Measurements from ENCODE around the gene ACP7.

DNA sequence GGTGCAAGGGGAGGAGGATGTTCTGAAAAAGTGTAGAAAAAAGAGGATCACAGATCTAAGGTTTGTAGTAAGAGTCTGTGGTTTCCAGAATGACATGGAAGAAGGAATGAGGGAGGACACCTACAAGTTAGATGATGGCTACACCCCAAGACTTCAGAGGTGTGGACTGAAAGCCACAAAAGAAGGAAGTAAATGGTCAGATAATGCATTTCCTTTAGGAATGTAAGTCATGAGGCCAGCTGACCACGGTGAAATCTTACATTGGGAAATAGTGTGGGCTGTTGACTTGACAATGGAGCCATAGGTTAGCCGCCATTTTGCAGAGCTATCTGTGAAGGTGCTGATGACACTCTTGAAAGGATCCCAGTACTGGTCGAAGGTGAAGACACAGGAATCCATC is 26.6 kb upstream of the ACP7 start:
- TF ChIP-seq, protein P1, sequence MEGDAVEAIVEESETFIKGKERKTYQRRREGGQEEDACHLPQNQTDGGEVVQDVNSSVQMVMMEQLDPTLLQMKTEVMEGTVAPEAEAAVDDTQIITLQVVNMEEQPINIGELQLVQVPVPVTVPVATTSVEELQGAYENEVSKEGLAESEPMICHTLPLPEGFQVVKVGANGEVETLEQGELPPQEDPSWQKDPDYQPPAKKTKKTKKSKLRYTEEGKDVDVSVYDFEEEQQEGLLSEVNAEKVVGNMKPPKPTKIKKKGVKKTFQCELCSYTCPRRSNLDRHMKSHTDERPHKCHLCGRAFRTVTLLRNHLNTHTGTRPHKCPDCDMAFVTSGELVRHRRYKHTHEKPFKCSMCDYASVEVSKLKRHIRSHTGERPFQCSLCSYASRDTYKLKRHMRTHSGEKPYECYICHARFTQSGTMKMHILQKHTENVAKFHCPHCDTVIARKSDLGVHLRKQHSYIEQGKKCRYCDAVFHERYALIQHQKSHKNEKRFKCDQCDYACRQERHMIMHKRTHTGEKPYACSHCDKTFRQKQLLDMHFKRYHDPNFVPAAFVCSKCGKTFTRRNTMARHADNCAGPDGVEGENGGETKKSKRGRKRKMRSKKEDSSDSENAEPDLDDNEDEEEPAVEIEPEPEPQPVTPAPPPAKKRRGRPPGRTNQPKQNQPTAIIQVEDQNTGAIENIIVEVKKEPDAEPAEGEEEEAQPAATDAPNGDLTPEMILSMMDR (IDR thresholded peaks at IDR 0.05; ENCODE audit: insufficient read depth, low read depth, low read length), result no peak
- TF ChIP-seq EZH2 (IDR thresholded peaks at IDR 0.05; ENCODE audit: insufficient read depth, low read length), result no peak
